ENCODE data around the gene ARFRP1.
"Not testable (repeated sequence)": the region's sequence is repeated elsewhere in the genome, so short reads cannot be mapped to it uniquely, and the experiment has no call there.

The ARFRP1 gene

GRCh38 chr20:63679799-63680305 is 27.9 kb downstream of the ARFRP1 start:
- CTCF ChIA-PET: no interaction called here
- H3K4me3 ChIP-seq (ENCODE audit: low read depth, low read length): no peak overlapping the region
- no peak for DNase-seq (ENCODE audit: low read depth, low spot score)
- POLR2A ChIA-PET: interaction anchor here (0.7 kb wide), 1 partner anchor 21 kb away, joined by 3 read pairs; the partner anchor contains the start of gene RTEL1
- TF ChIP-seq CTCF (IDR thresholded peaks at IDR 0.05; ENCODE audit: insufficient read depth, low read length, missing control alignments): no peak

DNA sequence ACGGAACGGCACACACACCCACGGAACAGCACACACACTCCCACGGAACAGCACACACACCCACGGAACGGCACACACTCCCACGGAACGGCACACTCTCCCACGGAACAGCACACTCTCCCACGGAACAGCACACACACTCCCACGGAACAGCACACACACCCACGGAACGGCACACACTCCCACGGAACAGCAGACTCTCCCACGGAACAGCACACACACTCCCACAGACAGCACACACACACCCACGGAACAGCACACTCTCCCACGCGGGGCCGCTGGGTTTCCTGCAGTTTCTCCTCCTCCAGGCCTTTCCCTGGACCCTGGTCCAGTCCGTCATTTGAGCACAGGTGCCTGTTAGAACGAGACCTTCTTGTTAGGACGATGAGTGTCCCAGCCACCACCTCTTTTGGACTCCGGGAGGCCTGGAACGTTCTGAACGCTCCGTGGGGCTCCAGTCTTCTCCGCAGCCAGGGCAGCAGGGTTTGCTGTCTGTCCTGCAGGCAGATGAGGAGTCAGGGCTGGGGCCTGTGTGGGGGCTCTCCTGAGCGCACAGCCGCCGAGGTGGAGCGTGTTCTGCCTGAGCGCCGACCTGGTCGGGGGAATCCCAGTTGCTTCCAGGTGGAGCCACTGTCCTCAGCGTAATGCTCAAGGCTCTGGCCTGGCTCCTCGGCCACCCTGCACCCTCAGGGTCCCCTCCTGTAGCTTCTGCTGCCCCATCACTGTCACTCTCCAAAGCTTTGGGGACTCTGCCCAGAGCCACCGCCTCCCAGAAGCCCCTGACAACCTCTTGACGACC is 28.9 kb downstream of the ARFRP1 start:
- TF ChIP-seq CTCF (IDR thresholded peaks at IDR 0.05; ENCODE audit: insufficient read depth, low read length, missing control alignments): no peak
- ChIA-PET CTCF (no interaction called here), POLR2A (interaction anchor here (0.7 kb wide), 1 partner anchor 20 kb away, joined by 3 read pairs; the partner anchor contains the start of gene RTEL1)
- no peak for DNase-seq (ENCODE audit: low read depth, low spot score)
- no peak overlapping the region for H3K4me3 ChIP-seq (ENCODE audit: low read depth, low read length)

GRCh38 chr20:63678071-63678470 is 29.7 kb downstream of the ARFRP1 start:
- H3K4me3 ChIP-seq (ENCODE audit: low read depth, low read length): no peak overlapping the region
- DNase-seq (ENCODE audit: low read depth, low spot score): no peak
- no peak for TF ChIP-seq CTCF (IDR thresholded peaks at IDR 0.05; ENCODE audit: insufficient read depth, low read length, missing control alignments)
- ChIA-PET CTCF (no interaction called here), POLR2A (no interaction called here)

DNA sequence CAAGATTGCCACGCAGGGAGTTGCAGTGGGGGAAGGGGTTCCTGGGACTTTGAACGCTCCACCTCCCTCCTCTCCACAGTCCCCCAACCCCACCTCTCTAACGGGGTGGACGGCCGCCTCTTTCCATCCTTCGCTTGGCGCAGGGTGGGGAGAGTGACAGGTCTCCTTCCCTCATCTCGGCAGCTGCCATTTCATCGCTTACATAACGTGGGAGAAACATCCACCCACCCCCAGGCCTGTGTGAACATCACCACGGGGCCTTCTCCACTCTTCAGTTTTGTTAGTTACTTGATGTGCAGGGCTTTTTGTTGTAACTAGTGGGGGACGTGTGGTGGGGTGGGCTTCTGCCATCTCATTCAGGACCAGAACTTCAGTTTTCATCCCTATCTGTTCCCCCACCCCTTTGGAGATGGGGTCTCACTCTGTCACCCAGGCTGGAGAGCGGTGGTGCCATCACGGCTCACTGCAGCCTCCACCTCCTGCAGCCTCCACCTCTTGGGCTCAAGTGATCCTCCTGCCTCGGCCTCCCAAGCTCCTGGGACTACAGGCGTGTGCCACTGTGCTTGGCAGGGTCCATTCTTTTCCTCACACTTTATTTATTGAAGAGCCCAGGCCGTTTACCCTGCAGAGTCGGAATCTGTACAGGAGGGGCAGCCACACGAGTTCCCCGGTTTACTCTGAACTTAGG is 32.0 kb downstream of the ARFRP1 start:
- no peak for DNase-seq (ENCODE audit: low read depth, low spot score)
- CTCF ChIA-PET: no interaction called here
- TF ChIP-seq CTCF (IDR thresholded peaks at IDR 0.05; ENCODE audit: insufficient read depth, low read length, missing control alignments): no peak
- POLR2A ChIA-PET: no interaction called here
- H3K4me3 ChIP-seq (ENCODE audit: low read depth, low read length): no peak overlapping the region

GRCh38 chr20:63673951-63674350 is 33.8 kb downstream of the ARFRP1 start:
- ChIA-PET POLR2A (no interaction called here), CTCF (interaction anchor here (1.7 kb wide), 1 partner anchor 136 kb away, joined by 4 read pairs; no protein-coding TSS in a partner anchor)
- TF ChIP-seq CTCF (IDR thresholded peaks at IDR 0.05; ENCODE audit: insufficient read depth, low read length, missing control alignments): no peak
- no peak overlapping the region for H3K4me3 ChIP-seq (ENCODE audit: low read depth, low read length)
- DNase-seq (ENCODE audit: low read depth, low spot score): no peak

DNA sequence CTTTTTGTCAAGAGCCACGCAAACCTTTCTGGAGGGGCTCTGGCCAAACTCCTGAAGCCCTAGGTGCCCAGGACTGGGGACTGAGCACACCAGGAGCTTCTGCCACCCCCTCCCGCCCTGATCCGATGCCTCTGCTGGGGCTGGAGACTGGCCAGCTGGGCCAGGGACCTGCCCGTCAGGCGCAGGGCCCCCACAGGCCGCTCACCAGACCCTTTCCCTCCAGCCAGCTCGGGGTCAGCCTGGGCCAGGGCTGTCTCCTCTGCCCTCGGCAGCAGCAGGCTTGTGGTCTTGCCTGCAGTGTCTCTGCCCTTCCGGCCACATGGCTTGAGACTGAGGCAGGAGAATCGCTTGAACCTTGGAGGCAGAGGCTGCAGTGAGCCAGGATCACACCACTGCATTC is 35.1 kb downstream of the ARFRP1 start:
- no peak for TF ChIP-seq CTCF (IDR thresholded peaks at IDR 0.05; ENCODE audit: insufficient read depth, low read length, missing control alignments)
- H3K4me3 ChIP-seq (ENCODE audit: low read depth, low read length): no peak overlapping the region
- no peak for DNase-seq (ENCODE audit: low read depth, low spot score)
- ChIA-PET POLR2A (no interaction called here), CTCF (no interaction called here)

DNA sequence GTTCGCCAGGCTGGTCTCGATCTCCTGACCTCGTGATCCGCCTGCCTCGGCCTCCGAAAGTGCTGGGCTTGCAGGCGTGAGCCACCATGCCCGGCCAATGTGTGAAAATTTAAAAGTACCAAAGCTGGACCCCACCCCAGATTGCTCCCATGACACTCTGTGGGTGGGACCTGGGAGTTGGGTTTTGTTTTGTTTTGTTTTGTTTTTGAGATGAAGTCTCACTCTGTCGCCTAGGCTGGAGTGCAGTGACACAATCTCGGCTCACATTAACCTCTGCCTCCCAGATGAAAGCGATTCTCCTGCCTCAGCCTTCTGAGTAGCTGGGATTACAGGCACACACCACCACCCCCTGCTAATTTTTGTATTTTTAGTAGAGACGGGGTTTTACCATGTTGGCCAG is 36.1 kb downstream of the ARFRP1 start:
- POLR2A ChIA-PET; CTCF ChIA-PET; DNase-seq (ENCODE audit: low read depth, low spot score); H3K4me3 ChIP-seq (ENCODE audit: low read depth, low read length): not testable (repeated sequence)

All from AG04449 (cell line).